H1 (cell line): Measurements from ENCODE around the gene AKR1C3. TPM values are rescaled to one million over a fixed set of nuclear protein-coding genes. Genes with fewer than 3 reads are reported as not detected.

Experiments used
- CTCF ChIA-PET: fragments of 300-600 bp; sonication (Branson Sonifier 250); formaldehyde crosslinking; loops from one replicate; lab custom pipeline; 2021; ENCODE audit not compliant: partially characterized antibody; lab: Charles Lee
- POLR2A ChIA-PET: fragments of 300-600 bp; sonication (Branson Sonifier 250); formaldehyde crosslinking; loops from one replicate; lab custom pipeline; 2021; ENCODE audit warnings: inconsistent platforms; ENCODE audit not compliant: partially characterized antibody; lab: Charles Lee
- DNase-seq, 2 experiments: peaks; one replicate each; pipeline versions ENCODE4 v3.0.0 to v3.0.0-alpha.2; 2010 to 2022; ENCODE audit warnings: low spot score in 2 of 2, low read depth in 1 of 2, mixed read lengths in 1 of 2
- FAIRE-seq: peaks from 2 replicates; lab custom pipeline; 2011; peaks lifted over from hg19 to GRCh38; lab: Jason Lieb, UNC
- H2AFZ ChIP-seq: 2 replicates; pipeline ENCODE4 v1.8.1; 2012; ENCODE audit warnings: low read length, inconsistent platforms
- H2AK5ac ChIP-seq: 2 replicates; pipeline ENCODE4 v1.6.1; 2013; ENCODE audit warnings: low read depth, low read length
- H2BK120ac ChIP-seq: replicated peaks from 2 replicates; pipeline ENCODE3; 2013; ENCODE audit warnings: low read depth, low read length, inconsistent platforms
- H2BK12ac ChIP-seq: 2 replicates; pipeline ENCODE4 v1.6.1; 2013; ENCODE audit warnings: low read depth, low read length
- H2BK15ac ChIP-seq: 2 replicates; pipeline ENCODE4 v1.6.1; 2013; ENCODE audit warnings: low read length
- H2BK20ac ChIP-seq: 2 replicates; pipeline ENCODE4 v1.6.1; 2013; ENCODE audit warnings: low read length
- H2BK5ac ChIP-seq: 2 replicates; pipeline ENCODE4 v1.6.1; 2013; ENCODE audit warnings: low read depth, low read length
- H3K14ac ChIP-seq: 2 replicates; pipeline ENCODE4 v1.6.1; 2013; ENCODE audit warnings: inconsistent platforms; ENCODE audit not compliant: insufficient read length
- H3K18ac ChIP-seq: 2 replicates; pipeline ENCODE4 v1.6.1; 2013; ENCODE audit warnings: low read length; ENCODE audit errors: extremely low read depth
- H3K23ac ChIP-seq: 2 replicates; pipeline ENCODE4 v1.6.1; 2013; ENCODE audit warnings: inconsistent platforms; ENCODE audit not compliant: insufficient read length
- H3K23me2 ChIP-seq: 2 replicates; pipeline ENCODE4 v1.6.1; 2013; ENCODE audit warnings: low read depth, low read length
- H3K27ac ChIP-seq: 2 replicates; pipeline ENCODE4 v1.6.1; 2011; ENCODE audit warnings: low read depth, low read length, inconsistent platforms
- H3K27me3 ChIP-seq, 4 experiments: replicated peaks in 1 of 4; 1 replicate in 1 of 4; 2 replicates in 3 of 4; pipeline versions ENCODE4 v1.6.1 to v1.8.1; 2011 to 2013; ENCODE audit warnings: low read length in 3 of 4, mild to moderate bottlenecking in 3 of 4, inconsistent platforms in 2 of 4, mixed read lengths in 2 of 4, moderate library complexity in 1 of 4; ENCODE audit not compliant: control insufficient read depth in 3 of 4, insufficient read depth in 3 of 4; ENCODE audit errors: extremely low read depth in 1 of 4
- H3K36me3 ChIP-seq, 4 experiments: 2 replicates each; pipeline versions ENCODE4 v1.6.1 to v1.8.1; 2011 to 2013; ENCODE audit warnings: mild to moderate bottlenecking in 4 of 4, low read length in 3 of 4, moderate library complexity in 2 of 4, control low read depth in 1 of 4, inconsistent platforms in 1 of 4; ENCODE audit not compliant: insufficient read depth in 4 of 4, control insufficient read depth in 2 of 4
- H3K4ac ChIP-seq: replicated peaks from 2 replicates; pipeline ENCODE3; 2013; ENCODE audit warnings: low read length, low read depth, mixed read lengths, inconsistent platforms; ENCODE audit not compliant: insufficient read length
- H3K4me1 ChIP-seq, 4 experiments: replicated peaks in 1 of 4; 1 replicate in 1 of 4; 2 replicates in 3 of 4; pipeline versions ENCODE4 v1.6.1 to v1.8.1; 2011 to 2013; ENCODE audit warnings: low read length in 3 of 4, inconsistent platforms in 2 of 4, mixed read lengths in 1 of 4; ENCODE audit not compliant: insufficient read depth in 4 of 4, control insufficient read depth in 3 of 4
- H3K4me2 ChIP-seq, 2 experiments: 2 replicates each; pipeline versions ENCODE4 v1.6.1 to v1.8.1; 2011 to 2013; ENCODE audit warnings: low read depth in 2 of 2, low read length in 2 of 2, control low read depth in 1 of 2, inconsistent platforms in 1 of 2, mild to moderate bottlenecking in 1 of 2; ENCODE audit not compliant: insufficient read depth in 1 of 2
- H3K4me3 ChIP-seq, 4 experiments: fragments of 200-600, 300-600 bp in 1 of 4; sonication (generic), shearing (Covaris generic), sonication (Bioruptor Twin) in 1 of 4; 2 replicates each; pipeline versions ENCODE4 v1.5.1 to v1.8.1; 2011 to 2016; ENCODE audit warnings: low read length in 4 of 4, low read depth in 3 of 4, control low read depth in 2 of 4, inconsistent platforms in 2 of 4, mild to moderate bottlenecking in 2 of 4, mixed read lengths in 1 of 4, moderate library complexity in 1 of 4; ENCODE audit not compliant: insufficient read depth in 2 of 4; ENCODE audit errors: extremely low read depth in 1 of 4
- H3K56ac ChIP-seq: replicated peaks from 2 replicates; pipeline ENCODE3; 2013; ENCODE audit warnings: low read depth, mild to moderate bottlenecking, mixed read lengths, low read length, inconsistent platforms; ENCODE audit not compliant: insufficient read length
- H3K79me1 ChIP-seq: 2 replicates; pipeline ENCODE4 v1.6.1; 2013; ENCODE audit warnings: low read depth, low read length, control low read depth
- H3K79me2 ChIP-seq, 2 experiments: 2 replicates each; pipeline versions ENCODE4 v1.6.1 to v1.8.1; 2012 to 2013; ENCODE audit warnings: low read length in 2 of 2, mild to moderate bottlenecking in 2 of 2, inconsistent platforms in 1 of 2; ENCODE audit not compliant: insufficient read depth in 2 of 2, control insufficient read depth in 1 of 2
- H3K9ac ChIP-seq, 4 experiments: replicated peaks in 1 of 4; 1 replicate in 1 of 4; 2 replicates in 3 of 4; pipeline versions ENCODE4 v1.6.1 to v1.8.1; 2011 to 2013; ENCODE audit warnings: low read depth in 3 of 4, low read length in 3 of 4, control low read depth in 2 of 4, mild to moderate bottlenecking in 2 of 4, moderate library complexity in 2 of 4, inconsistent platforms in 1 of 4; ENCODE audit errors: extremely low read depth in 1 of 4
- H3K9me3 ChIP-seq, 2 experiments: 2 replicates each; pipeline versions ENCODE4 v1.6.1 to v1.8.1; 2012 to 2013; ENCODE audit warnings: mild to moderate bottlenecking in 2 of 2, moderate library complexity in 2 of 2, control low read depth in 1 of 2, inconsistent platforms in 1 of 2, low read depth in 1 of 2, low read length in 1 of 2, mixed read lengths in 1 of 2; ENCODE audit not compliant: insufficient read depth in 2 of 2
- H4K20me1 ChIP-seq, 2 experiments: replicated peaks in 1 of 2; 2 replicates each; pipeline versions ENCODE3 to v1.8.1; 2011 to 2013; ENCODE audit warnings: inconsistent platforms in 2 of 2, low read length in 2 of 2, mild to moderate bottlenecking in 1 of 2; ENCODE audit not compliant: insufficient read depth in 2 of 2, control insufficient read depth in 1 of 2
- H4K5ac ChIP-seq: 2 replicates; pipeline ENCODE4 v1.6.1; 2013; ENCODE audit warnings: low read length, low read depth, mixed read lengths, inconsistent platforms; ENCODE audit not compliant: insufficient read length
- H4K8ac ChIP-seq: 2 replicates; pipeline ENCODE4 v1.8.0; 2013; ENCODE audit warnings: mild to moderate bottlenecking, moderate library complexity, low read length, inconsistent platforms; ENCODE audit not compliant: insufficient read depth; ENCODE audit errors: extremely low read depth
- H4K91ac ChIP-seq: replicated peaks from 2 replicates; pipeline ENCODE3; 2013; ENCODE audit warnings: low read length, mixed read lengths, inconsistent platforms; ENCODE audit not compliant: insufficient read length
- CBX5 ChIP-seq: fragments of 300-800, 300-1000 bp; sonication (generic); IDR thresholded peaks from 2 replicates; pipeline ENCODE4 v1.7.1; 2016; ENCODE audit warnings: antibody characterized with exemption, low read length, low read depth
- CTBP2 ChIP-seq: IDR thresholded peaks from 2 replicates; pipeline ENCODE4 v1.7.0; 2011; ENCODE audit warnings: borderline replicate concordance, mild to moderate bottlenecking, moderate library complexity, mixed read lengths, low read length; ENCODE audit not compliant: insufficient read depth, insufficient read length
- EGR1 ChIP-seq: IDR thresholded peaks from 2 replicates; pipeline ENCODE4 v1.6.1; 2011; ENCODE audit warnings: low read depth, low read length, borderline replicate concordance
- EP300 ChIP-seq, 2 experiments: IDR thresholded peaks; 1 replicate in 1 of 2; 2 replicates in 1 of 2; pipeline ENCODE4 v1.6.1; 2011 to 2012; ENCODE audit warnings: low read depth in 2 of 2, low read length in 2 of 2, mild to moderate bottlenecking in 2 of 2, borderline replicate concordance in 1 of 2, inconsistent platforms in 1 of 2, moderate library complexity in 1 of 2
- JUN ChIP-seq: IDR thresholded peaks from 2 replicates; pipeline ENCODE4 v1.6.1; 2011; ENCODE audit warnings: low read depth, mild to moderate bottlenecking, improper control_type of control experiment, low read length
- NANOG ChIP-seq: IDR thresholded peaks from 2 replicates; pipeline ENCODE4 v1.6.1; 2011; ENCODE audit warnings: low read length, low read depth, mild to moderate bottlenecking, inconsistent platforms; ENCODE audit not compliant: insufficient read depth, poor library complexity, severe bottlenecking
- RBBP5 ChIP-seq: IDR thresholded peaks from 2 replicates; pipeline ENCODE4 v1.7.1; 2012; ENCODE audit warnings: low read depth, mild to moderate bottlenecking, inconsistent platforms, low read length, moderate library complexity, borderline replicate concordance
- RNF2 ChIP-seq: fragments of 200-900, 300-1000 bp; sonication (generic); IDR thresholded peaks from 2 replicates; pipeline ENCODE4 v1.7.1; 2016; ENCODE audit warnings: borderline replicate concordance, low read depth, mild to moderate bottlenecking, antibody characterized with exemption, low read length; ENCODE audit not compliant: poor library complexity, severe bottlenecking; ENCODE audit errors: missing control alignments
- SP4 ChIP-seq: IDR thresholded peaks from 2 replicates; pipeline ENCODE4 v1.6.1; 2012; ENCODE audit warnings: low read length, inconsistent platforms
- TCF12 ChIP-seq: IDR thresholded peaks from 2 replicates; pipeline ENCODE4 v1.6.1; 2011; ENCODE audit warnings: low read depth, mild to moderate bottlenecking, low read length
- YY1 ChIP-seq: IDR thresholded peaks from 2 replicates; pipeline ENCODE4 v1.6.1; 2011; ENCODE audit warnings: low read depth, mild to moderate bottlenecking, low read length
- ZNF274 ChIP-seq: IDR thresholded peaks from 2 replicates; pipeline ENCODE4 v1.7.0; 2012; ENCODE audit warnings: low read length, borderline replicate concordance; ENCODE audit errors: extremely low read depth
- WGBS, 2 experiments: shearing (Covaris generic) in 1 of 2; methylation state at CpG; one replicate each; pipeline versions ENCODE4 v1.1.6 to v1.1.7; 2013 to 2015; ENCODE audit warnings: low lambda C conversion rate in 2 of 2, mixed read lengths in 2 of 2, inconsistent platforms in 1 of 2, low coverage in 1 of 2, missing lambda C conversion rate in 1 of 2; ENCODE audit not compliant: insufficient replicate concordance in 2 of 2, insufficient coverage in 1 of 2, insufficient read length in 1 of 2; ENCODE audit errors: extremely low coverage in 1 of 2, missing lambda C conversion rate in 1 of 2; 5-methylcytosine and 5-hydroxymethylcytosine counted together
- polyA plus RNA-seq, 7 experiments: library from polyadenylated mRNA; depleted of rRNA in 3 of 7; stranded (reverse) in 5 of 7; unstranded in 2 of 7; fragments of >200 nt in 5 of 7; fragments of 200-250 nt in 2 of 7; gene quantifications; 1 replicate in 5 of 7; 2 replicates in 1 of 7; 4 replicates in 1 of 7; pipeline versions ENCODE4 v1.2.1 to v1.2.3, GENCODE V29; 2011 to 2013; ENCODE audit warnings: missing spikeins in 2 of 7, mixed read lengths in 2 of 7
- total RNA-seq: library from RNA; stranded (reverse); fragmentation: NEBNext Ultra II Directional; extraction: Animal tissue kit (Norgen Biotek cat#: 25700); gene quantifications from 2 replicates; pipeline ENCODE4 v1.2.1, GENCODE V29; 2021
- TF ChIP-seq, protein P1 (sequence below): IDR thresholded peaks from 2 replicates; pipeline ENCODE4 v1.6.1; 2012; ENCODE audit warnings: inconsistent platforms

AKR1C3 gene
- total and polyA plus RNA-seq, 2 of the 8 experiments (the other 6 are each of a cell fraction or from before 2014, with no cell fraction given): 4.6 to 6.9 TPM

- H3K56ac ChIP-seq: no peak overlapping the region
- no peaks in the 10 kb centered on the region for H3K4me1 ChIP-seq
- H3K14ac ChIP-seq: no peak overlapping the region
- no peak for DNase-seq
- no peak overlapping the region for H3K23ac ChIP-seq
- no peaks in the 10 kb centered on the region for H3K79me2 ChIP-seq
- no peak overlapping the region for H3K4ac ChIP-seq
- no peak overlapping the region for H3K27ac ChIP-seq
- H2AFZ ChIP-seq: no peak overlapping the region
- no peak overlapping the region for H4K5ac ChIP-seq
- no peak overlapping the region for H2AK5ac ChIP-seq
- H2BK12ac ChIP-seq: no peak overlapping the region
- H4K91ac ChIP-seq: no peak overlapping the region
- no peak overlapping the region for H4K8ac ChIP-seq
- H2BK5ac ChIP-seq: no peak overlapping the region
- H3K27me3 ChIP-seq: no peaks in the 10 kb centered on the region
- no peak overlapping the region for H2BK20ac ChIP-seq
- H3K18ac ChIP-seq: no peak overlapping the region
- no peaks in the 10 kb centered on the region for H3K23me2 ChIP-seq
- POLR2A ChIA-PET: no interaction called here
- H2BK120ac ChIP-seq: no peak overlapping the region
- H3K4me3 ChIP-seq: no peak overlapping the region
- no peak for FAIRE-seq
- H3K9ac ChIP-seq: no peak overlapping the region
- no peaks in the 10 kb centered on the region for H3K79me1 ChIP-seq
- H3K36me3 ChIP-seq: no peaks in the 10 kb centered on the region
- 100% methylated on average over 1 of the region's 1 CpG; no CpG with 5 or more reads in 1 of the 2 experiments for WGBS, 2 experiments
- no peaks in the 10 kb centered on the region for H4K20me1 ChIP-seq
- no peak overlapping the region for H2BK15ac ChIP-seq
- H3K4me2 ChIP-seq: no peak overlapping the region
- CTCF ChIA-PET: interaction anchor here (0.9 to 2.1 kb wide), 3 partner anchors 12 to 292 kb away, joined by 4 to 9 read pairs (median 4); partner anchors contain the start of gene AKR1C3
- peaks cover 10 to 13% of the 10 kb centered on the region in 2 experiments; a peak in 2 of 4 replicates for H3K9me3 ChIP-seq
- TF ChIP-seq YY1 (no peak), JUN (no peak), CTBP2 (no peak), RBBP5 (no peak), NANOG (no peak), TCF12 (no peak), EGR1 (no peak), ZNF274 (no peak), EP300 (IDR thresholded peaks at IDR 0.05; ENCODE audit: borderline replicate concordance in 1 of 2, low read depth in 2 of 2, low read length in 2 of 2) (no peak), RNF2 (no peak), CBX5 (no peak), SP4 (no peak)
- TF ChIP-seq, protein P1, sequence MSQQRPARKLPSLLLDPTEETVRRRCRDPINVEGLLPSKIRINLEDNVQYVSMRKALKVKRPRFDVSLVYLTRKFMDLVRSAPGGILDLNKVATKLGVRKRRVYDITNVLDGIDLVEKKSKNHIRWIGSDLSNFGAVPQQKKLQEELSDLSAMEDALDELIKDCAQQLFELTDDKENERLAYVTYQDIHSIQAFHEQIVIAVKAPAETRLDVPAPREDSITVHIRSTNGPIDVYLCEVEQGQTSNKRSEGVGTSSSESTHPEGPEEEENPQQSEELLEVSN: no peak
Observed at GRCh38 chr10:5106553-5106952, 12.3 kb downstream of the AKR1C3 start.
